GM19035 (cell line): ENCODE data around the gene UNC79.
"Not testable (repeated sequence)": the region's sequence is repeated elsewhere in the genome, so short reads cannot be mapped to it uniquely, and the experiment has no call there.

ENCODE experiments used
- ATAC-seq: cut with Tn5 transposase; IDR thresholded peaks from one replicate; pipeline ENCODE4 v1.9.1; 2021; ENCODE audit not compliant: unreplicated experiment

Gene UNC79

GRCh38 chr14:93430315-93431035 lies at the start of gene UNC79:
TSS of gene UNC79 (plus strand) at chr14:93430939. CDS start at chr14:93431030, 91 bp downstream.
- no peak for ATAC-seq

GRCh38 chr14:93381644-93382043 lies 49.1 kb upstream of the UNC79 start:
- no peak for ATAC-seq

- not testable (repeated sequence) for ATAC-seq
These were observed 46.5 kb upstream of the UNC79 start for GRCh38 chr14:93384256-93384655.

- ATAC-seq = no peak
These were observed 35.5 kb upstream of the UNC79 start for GRCh38 chr14:93395231-93395630.

GRCh38 chr14:93396456-93396855 lies 34.3 kb upstream of the UNC79 start:
- no peak for ATAC-seq

- ATAC-seq = no peak
These were observed 32.2 kb upstream of the UNC79 start for GRCh38 chr14:93398491-93398890.

- no peak for ATAC-seq
These were observed 27.8 kb upstream of the UNC79 start for GRCh38 chr14:93402951-93403350.

- ATAC-seq = no peak
These were observed 20.7 kb upstream of the UNC79 start for GRCh38 chr14:93410021-93410420.

GRCh38 chr14:93410893-93411292 lies 19.8 kb upstream of the UNC79 start:
- ATAC-seq = no peak

- not testable (repeated sequence) for ATAC-seq
These were observed 5.6 kb upstream of the UNC79 start for GRCh38 chr14:93425136-93425535.

GRCh38 chr14:93426750-93427149 lies 4.0 kb upstream of the UNC79 start:
- no peak for ATAC-seq

GRCh38 chr14:93431036-93431670 lies 414 bp downstream of the UNC79 start:
- no peak for ATAC-seq

GRCh38 chr14:93454224-93454623 lies 23.5 kb downstream of the UNC79 start:
- no peak for ATAC-seq

GRCh38 chr14:93456356-93456755 lies 25.6 kb downstream of the UNC79 start:
- no peak for ATAC-seq

- ATAC-seq = no peak
These were observed 27.5 kb downstream of the UNC79 start for GRCh38 chr14:93458234-93458633.

- ATAC-seq = no peak
These were observed 31.7 kb downstream of the UNC79 start for GRCh38 chr14:93462479-93462878.

- ATAC-seq = no peak
These were observed 33.5 kb downstream of the UNC79 start for GRCh38 chr14:93464271-93464670.

- ATAC-seq = no peak
These were observed 44.7 kb downstream of the UNC79 start for GRCh38 chr14:93475471-93475870.

GRCh38 chr14:93476305-93476704 lies 45.6 kb downstream of the UNC79 start:
- no peak for ATAC-seq

- not testable (repeated sequence) for ATAC-seq
These were observed 48.3 kb downstream of the UNC79 start for GRCh38 chr14:93479074-93479473.

- no peak for ATAC-seq
These were observed 50.1 kb downstream of the UNC79 start for GRCh38 chr14:93480867-93481266.

GRCh38 chr14:93481758-93482157 lies 51.0 kb downstream of the UNC79 start:
- ATAC-seq = no peak

- no peak for ATAC-seq
These were observed 59.3 kb downstream of the UNC79 start for GRCh38 chr14:93490001-93490400.
